ENCODE data around the gene ATP13A4.

ATP13A4 gene

GRCh38 chr3:193372783-193373182 is 181.9 kb downstream of the ATP13A4 start:
- TF ChIP-seq CTCF (IDR thresholded peaks at IDR 0.05; ENCODE audit: insufficient read depth, low read length) (no peak), GABPA (IDR thresholded peaks at IDR 0.05; ENCODE audit: low read depth) (no peak), SPI1 (IDR thresholded peaks at IDR 0.05; ENCODE audit: borderline replicate concordance, low read depth) (no peak), POLR2AphosphoS5 (IDR thresholded peaks at IDR 0.05; ENCODE audit: low read depth) (no peak), REST (IDR thresholded peaks at IDR 0.05; ENCODE audit: insufficient replicate concordance, low read depth) (no peak)

GRCh38 chr3:193367868-193368267 is 186.8 kb downstream of the ATP13A4 start:
- no peak for TF ChIP-seq SPI1 (IDR thresholded peaks at IDR 0.05; ENCODE audit: borderline replicate concordance, low read depth)
- no peak for TF ChIP-seq POLR2AphosphoS5 (IDR thresholded peaks at IDR 0.05; ENCODE audit: low read depth)
- TF ChIP-seq GABPA (IDR thresholded peaks at IDR 0.05; ENCODE audit: low read depth): no peak
- TF ChIP-seq REST (IDR thresholded peaks at IDR 0.05; ENCODE audit: insufficient replicate concordance, low read depth): no peak
- TF ChIP-seq CTCF (IDR thresholded peaks at IDR 0.05; ENCODE audit: insufficient read depth, low read length): no peak
- H3K27me3 ChIP-seq (ENCODE audit: insufficient read depth, poor library complexity, severe bottlenecking): no peaks in the 10 kb centered on the region
- H3K4me3 ChIP-seq (replicated peaks; ENCODE audit: insufficient read depth, low read length): no peak overlapping the region
- no peak overlapping the region for H3K27ac ChIP-seq (replicated peaks)
- DNase-seq (ENCODE audit: low read depth in 1 of 2, low spot score in 1 of 2): no peak

More at GRCh38 chr3:193372783-193373182, 181.9 kb downstream of the ATP13A4 start:
- no peak overlapping the region for H3K4me3 ChIP-seq (replicated peaks; ENCODE audit: insufficient read depth, low read length)
- H3K27ac ChIP-seq (replicated peaks): no peak overlapping the region
- DNase-seq (ENCODE audit: low read depth in 1 of 2, low spot score in 1 of 2): no peak
- H3K27me3 ChIP-seq (ENCODE audit: insufficient read depth, poor library complexity, severe bottlenecking): peaks cover 4% of the 10 kb centered on the region

- Histone ChIP-seq H3K27ac (replicated peaks) (no peak overlapping the region), H3K27me3 (ENCODE audit: insufficient read depth, poor library complexity, severe bottlenecking) (no peaks in the 10 kb centered on the region), H3K4me3 (replicated peaks; ENCODE audit: insufficient read depth, low read length) (no peak overlapping the region)
- no peak for DNase-seq (ENCODE audit: low read depth in 1 of 2, low spot score in 1 of 2)
- TF ChIP-seq GABPA (IDR thresholded peaks at IDR 0.05; ENCODE audit: low read depth): no peak
- TF ChIP-seq SPI1 (IDR thresholded peaks at IDR 0.05; ENCODE audit: borderline replicate concordance, low read depth): no peak
- TF ChIP-seq REST (IDR thresholded peaks at IDR 0.05; ENCODE audit: insufficient replicate concordance, low read depth): no peak
- TF ChIP-seq CTCF (IDR thresholded peaks at IDR 0.05; ENCODE audit: insufficient read depth, low read length): no peak
- no peak for TF ChIP-seq POLR2AphosphoS5 (IDR thresholded peaks at IDR 0.05; ENCODE audit: low read depth)
These were observed 197.4 kb downstream of the ATP13A4 start for GRCh38 chr3:193357291-193357690.
